ENCODE results near the gene ISM2.

- TF ChIP-seq, protein P1, sequence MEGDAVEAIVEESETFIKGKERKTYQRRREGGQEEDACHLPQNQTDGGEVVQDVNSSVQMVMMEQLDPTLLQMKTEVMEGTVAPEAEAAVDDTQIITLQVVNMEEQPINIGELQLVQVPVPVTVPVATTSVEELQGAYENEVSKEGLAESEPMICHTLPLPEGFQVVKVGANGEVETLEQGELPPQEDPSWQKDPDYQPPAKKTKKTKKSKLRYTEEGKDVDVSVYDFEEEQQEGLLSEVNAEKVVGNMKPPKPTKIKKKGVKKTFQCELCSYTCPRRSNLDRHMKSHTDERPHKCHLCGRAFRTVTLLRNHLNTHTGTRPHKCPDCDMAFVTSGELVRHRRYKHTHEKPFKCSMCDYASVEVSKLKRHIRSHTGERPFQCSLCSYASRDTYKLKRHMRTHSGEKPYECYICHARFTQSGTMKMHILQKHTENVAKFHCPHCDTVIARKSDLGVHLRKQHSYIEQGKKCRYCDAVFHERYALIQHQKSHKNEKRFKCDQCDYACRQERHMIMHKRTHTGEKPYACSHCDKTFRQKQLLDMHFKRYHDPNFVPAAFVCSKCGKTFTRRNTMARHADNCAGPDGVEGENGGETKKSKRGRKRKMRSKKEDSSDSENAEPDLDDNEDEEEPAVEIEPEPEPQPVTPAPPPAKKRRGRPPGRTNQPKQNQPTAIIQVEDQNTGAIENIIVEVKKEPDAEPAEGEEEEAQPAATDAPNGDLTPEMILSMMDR (IDR thresholded peaks at IDR 0.05), result no peak
- no peak for TF ChIP-seq POLR2A (IDR thresholded peaks at IDR 0.05)
Measured at GRCh38 chr14:77495334-77495733, 3.3 kb downstream of the ISM2 start.
